Epithelial cell of proximal tubule (primary cell): Measurements from ENCODE around the gene MRE11. TPM values are rescaled to one million over a fixed set of nuclear protein-coding genes. Genes with fewer than 3 reads are reported as not detected.
"Not testable (repeated sequence)": the region's sequence is repeated elsewhere in the genome, so short reads cannot be mapped to it uniquely, and the experiment has no call there.

Source experiments
- DNase-seq: peaks from one replicate; pipeline ENCODE4 v3.0.0-alpha.2; 2011; ENCODE audit warnings: low read depth
- H3K4me3 ChIP-seq: 2 replicates; pipeline ENCODE4 v1.5.1; 2011; ENCODE audit warnings: low read depth, mild to moderate bottlenecking, low read length
- total RNA-seq: library from RNA; depleted of rRNA; stranded (reverse); fragments of >200 nt; gene quantifications from 2 replicates; pipeline ENCODE4 v1.2.3, GENCODE V29; 2015
- TF ChIP-seq, protein P1 (sequence below): conservative IDR thresholded peaks from 2 replicates; pipeline ENCODE4 v1.5.1; 2012; ENCODE audit warnings: low read depth, mild to moderate bottlenecking, low read length

MRE11 gene
- total RNA-seq, 1 donor from 2014 or later = 13.7 TPM

DNA sequence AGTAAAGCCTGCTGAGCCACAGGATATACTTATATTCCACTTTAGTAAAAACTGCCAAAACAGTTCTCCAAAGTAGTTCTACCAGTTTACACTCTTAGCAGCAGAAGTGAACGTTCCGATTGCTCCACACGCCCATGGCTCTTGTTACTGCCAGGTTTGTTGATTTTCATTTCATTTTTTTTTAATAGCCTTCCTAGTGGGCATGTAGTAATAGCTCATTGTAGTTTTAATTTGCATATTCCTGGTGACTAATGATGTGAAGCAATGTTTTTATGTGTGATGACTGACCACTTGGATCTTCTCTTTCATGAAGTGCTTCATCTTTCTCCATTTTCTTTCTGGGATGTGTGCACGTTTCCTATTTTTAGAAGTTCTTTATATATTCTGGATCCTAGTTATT lies 13.8 kb upstream of the MRE11 start:
- DNase-seq = no peak
- TF ChIP-seq, protein P1, sequence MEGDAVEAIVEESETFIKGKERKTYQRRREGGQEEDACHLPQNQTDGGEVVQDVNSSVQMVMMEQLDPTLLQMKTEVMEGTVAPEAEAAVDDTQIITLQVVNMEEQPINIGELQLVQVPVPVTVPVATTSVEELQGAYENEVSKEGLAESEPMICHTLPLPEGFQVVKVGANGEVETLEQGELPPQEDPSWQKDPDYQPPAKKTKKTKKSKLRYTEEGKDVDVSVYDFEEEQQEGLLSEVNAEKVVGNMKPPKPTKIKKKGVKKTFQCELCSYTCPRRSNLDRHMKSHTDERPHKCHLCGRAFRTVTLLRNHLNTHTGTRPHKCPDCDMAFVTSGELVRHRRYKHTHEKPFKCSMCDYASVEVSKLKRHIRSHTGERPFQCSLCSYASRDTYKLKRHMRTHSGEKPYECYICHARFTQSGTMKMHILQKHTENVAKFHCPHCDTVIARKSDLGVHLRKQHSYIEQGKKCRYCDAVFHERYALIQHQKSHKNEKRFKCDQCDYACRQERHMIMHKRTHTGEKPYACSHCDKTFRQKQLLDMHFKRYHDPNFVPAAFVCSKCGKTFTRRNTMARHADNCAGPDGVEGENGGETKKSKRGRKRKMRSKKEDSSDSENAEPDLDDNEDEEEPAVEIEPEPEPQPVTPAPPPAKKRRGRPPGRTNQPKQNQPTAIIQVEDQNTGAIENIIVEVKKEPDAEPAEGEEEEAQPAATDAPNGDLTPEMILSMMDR = no peak
- no peak overlapping the region for H3K4me3 ChIP-seq

- not testable (repeated sequence) for H3K4me3 ChIP-seq
Measured at GRCh38 chr11:94506513-94506912, 12.9 kb upstream of the MRE11 start.

DNA sequence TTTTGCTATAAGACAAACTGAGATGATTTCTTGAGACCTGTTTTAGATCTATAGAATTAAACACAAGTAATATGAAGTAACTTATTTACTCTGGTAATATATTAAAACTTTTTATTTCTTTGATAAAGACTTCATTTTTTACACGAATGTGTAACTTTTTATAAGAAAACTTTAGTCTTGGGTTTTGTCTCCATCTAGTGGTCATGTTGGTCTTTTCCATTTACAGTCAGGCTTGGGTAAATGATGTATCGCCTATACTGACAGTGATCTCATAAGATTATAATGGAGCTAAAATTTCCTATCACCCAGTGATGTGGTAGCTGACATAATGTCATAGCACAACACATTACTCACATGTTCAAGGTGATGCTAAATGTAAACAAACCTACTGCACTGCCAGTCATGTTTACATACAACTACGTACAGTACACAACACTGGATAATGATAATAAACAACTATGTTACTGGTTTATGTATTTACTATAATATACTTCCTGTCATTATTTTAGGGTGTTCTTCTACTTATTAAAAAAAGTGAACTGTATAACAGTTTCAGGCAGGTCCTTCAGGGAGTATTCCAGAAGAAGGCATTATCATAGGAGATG lies 11.1 kb upstream of the MRE11 start:
- H3K4me3 ChIP-seq = no peak overlapping the region
- TF ChIP-seq, protein P1 = peak; percentile 61
- no peak for DNase-seq

More at GRCh38 chr11:94506513-94506912, 12.9 kb upstream of the MRE11 start:
- DNase-seq = not testable (repeated sequence)

DNA sequence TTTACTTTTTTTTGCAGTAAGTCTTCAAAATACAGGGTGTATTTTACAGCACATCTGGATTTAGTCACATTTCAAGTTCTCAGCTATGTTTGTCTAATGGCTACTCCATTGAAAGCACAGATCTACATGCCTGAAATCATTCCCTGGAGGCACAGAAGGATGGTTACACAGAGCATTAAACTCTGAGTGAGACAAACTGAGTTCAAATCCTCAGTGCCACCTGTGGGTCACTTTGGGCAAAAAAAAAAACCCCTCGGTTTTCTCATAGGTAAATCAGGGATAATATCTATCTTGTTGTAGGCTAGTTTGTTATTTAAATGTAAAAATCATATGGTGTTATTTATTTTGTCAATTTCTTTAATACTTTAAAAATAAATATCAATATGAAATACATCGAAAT lies 7.9 kb upstream of the MRE11 start:
- DNase-seq = no peak
- TF ChIP-seq, protein P1 = no peak
- H3K4me3 ChIP-seq = no peak overlapping the region

- TF ChIP-seq, protein P1 = no peak
- DNase-seq = no peak
- H3K4me3 ChIP-seq = no peak overlapping the region
Measured at GRCh38 chr11:94500181-94500580, 6.5 kb upstream of the MRE11 start.

GRCh38 chr11:94494126-94494680 lies 559 bp upstream of the MRE11 start:
- TF ChIP-seq, protein P1 = no peak
- DNase-seq = no peak
- peak overlapping the region; percentile 79 for H3K4me3 ChIP-seq

- DNase-seq = no peak
- TF ChIP-seq, protein P1 = no peak
- no peak overlapping the region for H3K4me3 ChIP-seq
Measured at GRCh38 chr11:94486068-94486467, 7.6 kb downstream of the MRE11 start.
